Type B pancreatic cell (in vitro differentiated cells): ENCODE results near the gene DIPK1A. TPM values are rescaled to one million over a fixed set of nuclear protein-coding genes. Genes with fewer than 3 reads are reported as not detected.

Source experiments
- DNase-seq: peaks from one replicate; pipeline ENCODE4 v3.0.0; 2021; ENCODE audit warnings: mixed read lengths; ENCODE audit not compliant: unreplicated experiment; ENCODE audit errors: extremely low spot score
- H3K27ac Mint-ChIP-seq: 2 replicates; pipeline ENCODE4 v1.8.0; 2021; ENCODE audit warnings: mild to moderate bottlenecking, mixed read lengths
- H3K27me3 Mint-ChIP-seq: 2 replicates; pipeline ENCODE4 v1.8.0; 2021; ENCODE audit warnings: mixed read lengths
- H3K36me3 Mint-ChIP-seq: 2 replicates; pipeline ENCODE4 v1.8.0; 2021; ENCODE audit warnings: mixed read lengths
- H3K4me1 Mint-ChIP-seq: one replicate; pipeline ENCODE4 v1.8.0; 2021; ENCODE audit warnings: mixed read lengths; ENCODE audit not compliant: unreplicated experiment
- H3K4me3 Mint-ChIP-seq: 2 replicates; pipeline ENCODE4 v1.8.0; 2021; ENCODE audit warnings: mild to moderate bottlenecking, mixed read lengths
- H3K9me3 Mint-ChIP-seq: 2 replicates; pipeline ENCODE4 v1.8.0; 2021; ENCODE audit warnings: mixed read lengths
- CTCF ChIP-seq: fragments of 200-600 bp; sonication (generic); conservative IDR thresholded peaks from 2 replicates; pipeline ENCODE4 v1.5.0; 2021; ENCODE audit warnings: antibody characterized with exemption, mild to moderate bottlenecking
- total RNA-seq: library from RNA; stranded (reverse); gene quantifications from 2 replicates; pipeline ENCODE4 v1.2.1, GENCODE V29; 2021; ENCODE audit warnings: low replicate concordance

DIPK1A gene
- total RNA-seq, 1 donor from 2014 or later: 4.6 TPM

GRCh38 chr1:92820551-92820950 is 140.7 kb downstream of the DIPK1A start:
- no peaks in the 10 kb centered on the region for H3K27me3 Mint-ChIP-seq
- no peak overlapping the region for H3K4me3 Mint-ChIP-seq
- no peak for TF ChIP-seq CTCF
- no peak for DNase-seq
- no peaks in the 10 kb centered on the region for H3K36me3 Mint-ChIP-seq
- H3K9me3 Mint-ChIP-seq: no peaks in the 10 kb centered on the region
- H3K27ac Mint-ChIP-seq: no peak overlapping the region
- H3K4me1 Mint-ChIP-seq: no peaks in the 10 kb centered on the region

- no peaks in the 10 kb centered on the region for H3K9me3 Mint-ChIP-seq
- H3K27me3 Mint-ChIP-seq: no peaks in the 10 kb centered on the region
- no peak overlapping the region for H3K4me3 Mint-ChIP-seq
- H3K4me1 Mint-ChIP-seq: no peaks in the 10 kb centered on the region
- no peak for DNase-seq
- no peaks in the 10 kb centered on the region for H3K36me3 Mint-ChIP-seq
- no peak overlapping the region for H3K27ac Mint-ChIP-seq
- no peak for TF ChIP-seq CTCF
Measured at GRCh38 chr1:92820024-92820423, 141.2 kb downstream of the DIPK1A start.

GRCh38 chr1:92817986-92818764 is 143.1 kb downstream of the DIPK1A start:
- H3K4me1 Mint-ChIP-seq: no peaks in the 10 kb centered on the region
- H3K27me3 Mint-ChIP-seq: no peaks in the 10 kb centered on the region
- peak overlapping the region; percentile 9 for H3K27ac Mint-ChIP-seq
- no peak for DNase-seq
- H3K9me3 Mint-ChIP-seq: no peaks in the 10 kb centered on the region
- TF ChIP-seq CTCF: peak; percentile 74
- no peaks in the 10 kb centered on the region for H3K36me3 Mint-ChIP-seq
- H3K4me3 Mint-ChIP-seq: no peak overlapping the region

DNA sequence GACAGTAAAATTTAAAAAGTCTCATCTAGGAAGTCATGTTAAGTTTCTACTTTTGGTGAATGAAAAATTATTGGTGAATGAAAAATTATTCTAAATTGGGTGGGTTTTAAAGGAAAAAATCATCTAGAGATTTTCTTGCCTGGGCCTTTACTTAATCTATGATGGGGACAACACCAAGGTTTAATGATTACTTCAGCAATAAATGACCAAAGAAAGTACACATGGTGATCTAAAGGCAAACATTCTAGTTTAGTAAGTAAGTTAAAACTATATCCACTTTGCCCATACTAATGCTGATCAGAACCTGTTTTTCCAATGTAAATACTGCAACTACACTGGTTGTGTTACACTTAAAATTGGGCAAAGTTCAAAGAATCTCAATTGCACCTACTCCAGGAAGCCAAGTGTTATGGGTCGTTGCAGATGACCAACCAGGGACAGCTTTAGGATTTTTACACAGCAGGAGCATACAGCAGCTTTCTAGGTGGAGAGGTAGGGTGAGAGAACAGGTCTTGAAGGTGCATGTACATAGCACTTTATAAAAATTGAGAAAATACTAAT is 144.0 kb downstream of the DIPK1A start:
- Mint-ChIP-seq H3K4me3 (no peak overlapping the region), H3K27me3 (no peaks in the 10 kb centered on the region), H3K36me3 (no peaks in the 10 kb centered on the region), H3K9me3 (no peaks in the 10 kb centered on the region), H3K4me1 (no peaks in the 10 kb centered on the region), H3K27ac (peak overlapping the region; percentile 9)
- DNase-seq: no peak
- no peak for TF ChIP-seq CTCF

DNA sequence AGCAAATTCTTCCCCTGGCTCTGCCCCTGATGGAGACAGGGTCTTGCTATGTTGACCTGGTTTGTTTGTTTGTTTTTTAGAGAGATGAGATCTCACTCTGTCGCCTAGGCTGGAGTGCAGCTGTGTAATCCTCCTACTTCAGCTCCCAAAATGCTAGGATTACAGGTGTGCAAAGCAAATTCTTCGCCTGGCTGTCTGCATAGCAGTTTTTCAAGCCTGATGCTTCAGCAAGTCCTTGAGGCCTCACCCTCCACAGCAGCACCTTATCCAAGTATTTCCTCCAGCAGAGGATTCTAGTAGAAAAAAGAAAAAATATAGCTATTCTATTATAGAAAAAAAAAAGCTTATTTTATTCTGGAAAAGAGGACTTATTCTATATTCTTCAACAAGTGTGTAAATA is 144.5 kb downstream of the DIPK1A start:
- TF ChIP-seq CTCF: no peak
- no peak for DNase-seq
- H3K4me3 Mint-ChIP-seq: no peak overlapping the region
- no peaks in the 10 kb centered on the region for H3K27me3 Mint-ChIP-seq
- H3K9me3 Mint-ChIP-seq: no peaks in the 10 kb centered on the region
- H3K4me1 Mint-ChIP-seq: no peaks in the 10 kb centered on the region
- H3K27ac Mint-ChIP-seq: peak overlapping the region; percentile 43
- H3K36me3 Mint-ChIP-seq: no peaks in the 10 kb centered on the region
